Ascending aorta (tissue), 2 donors: ENCODE data around the gene PRICKLE3. TPM values are rescaled to one million over a fixed set of nuclear protein-coding genes. Genes with fewer than 3 reads are reported as not detected.

Experiments
- DNase-seq, 2 donors: peaks; one replicate each; pipeline ENCODE4 v3.0.0-alpha.2; 2019; ENCODE audit warnings: low spot score in 2 of 2
- H3K27ac ChIP-seq, 2 donors: fragments of 200-600 bp; sonication (generic); one replicate each; pipeline ENCODE4 v1.5.1; 2016 to 2017; ENCODE audit warnings: mild to moderate bottlenecking in 1 of 2
- H3K27me3 ChIP-seq: fragments of 200-600 bp; sonication (generic); one replicate; pipeline ENCODE4 v1.5.1; 2017
- H3K36me3 ChIP-seq, 2 donors: fragments of 200-600 bp; sonication (generic); one replicate each; pipeline ENCODE4 v1.5.1; 2016
- H3K4me1 ChIP-seq, 2 donors: fragments of 200-600 bp; sonication (generic); one replicate each; pipeline ENCODE4 v1.5.1; 2016 to 2017; ENCODE audit warnings: mild to moderate bottlenecking in 1 of 2
- H3K4me3 ChIP-seq, 2 donors: fragments of 200-600 bp; sonication (generic); one replicate each; pipeline ENCODE4 v1.5.1; 2016 to 2017; ENCODE audit warnings: mild to moderate bottlenecking in 1 of 2
- H3K9me3 ChIP-seq, 2 donors: fragments of 200-600 bp; sonication (generic); one replicate each; pipeline ENCODE4 v1.5.1; 2016
- intact Hi-C: fragments of 100-400 bp; cut with DNase I; formaldehyde crosslinking; loops from one replicate; pipeline ENCODE4 v1.15.1; 2023
- total RNA-seq: library from RNA; depleted of rRNA; stranded (reverse); fragments of >200 nt; gene quantifications from one replicate; pipeline ENCODE4 v1.1.0, GENCODE V29; 2016
- TF ChIP-seq, protein P1 (sequence below), 3 experiments: fragments of 200-600 bp in 2 of 3; fragments of 450-650 bp in 1 of 3; sonication (generic) in 2 of 3; IDR thresholded peaks; one replicate each; pipeline ENCODE4 v1.5.1; 2016 to 2019; ENCODE audit warnings: antibody characterized with exemption in 3 of 3, mild to moderate bottlenecking in 1 of 3, moderate library complexity in 1 of 3

The PRICKLE3 gene, protein sequence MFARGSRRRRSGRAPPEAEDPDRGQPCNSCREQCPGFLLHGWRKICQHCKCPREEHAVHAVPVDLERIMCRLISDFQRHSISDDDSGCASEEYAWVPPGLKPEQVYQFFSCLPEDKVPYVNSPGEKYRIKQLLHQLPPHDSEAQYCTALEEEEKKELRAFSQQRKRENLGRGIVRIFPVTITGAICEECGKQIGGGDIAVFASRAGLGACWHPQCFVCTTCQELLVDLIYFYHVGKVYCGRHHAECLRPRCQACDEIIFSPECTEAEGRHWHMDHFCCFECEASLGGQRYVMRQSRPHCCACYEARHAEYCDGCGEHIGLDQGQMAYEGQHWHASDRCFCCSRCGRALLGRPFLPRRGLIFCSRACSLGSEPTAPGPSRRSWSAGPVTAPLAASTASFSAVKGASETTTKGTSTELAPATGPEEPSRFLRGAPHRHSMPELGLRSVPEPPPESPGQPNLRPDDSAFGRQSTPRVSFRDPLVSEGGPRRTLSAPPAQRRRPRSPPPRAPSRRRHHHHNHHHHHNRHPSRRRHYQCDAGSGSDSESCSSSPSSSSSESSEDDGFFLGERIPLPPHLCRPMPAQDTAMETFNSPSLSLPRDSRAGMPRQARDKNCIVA
- total RNA-seq = 25.3 TPM

DNA sequence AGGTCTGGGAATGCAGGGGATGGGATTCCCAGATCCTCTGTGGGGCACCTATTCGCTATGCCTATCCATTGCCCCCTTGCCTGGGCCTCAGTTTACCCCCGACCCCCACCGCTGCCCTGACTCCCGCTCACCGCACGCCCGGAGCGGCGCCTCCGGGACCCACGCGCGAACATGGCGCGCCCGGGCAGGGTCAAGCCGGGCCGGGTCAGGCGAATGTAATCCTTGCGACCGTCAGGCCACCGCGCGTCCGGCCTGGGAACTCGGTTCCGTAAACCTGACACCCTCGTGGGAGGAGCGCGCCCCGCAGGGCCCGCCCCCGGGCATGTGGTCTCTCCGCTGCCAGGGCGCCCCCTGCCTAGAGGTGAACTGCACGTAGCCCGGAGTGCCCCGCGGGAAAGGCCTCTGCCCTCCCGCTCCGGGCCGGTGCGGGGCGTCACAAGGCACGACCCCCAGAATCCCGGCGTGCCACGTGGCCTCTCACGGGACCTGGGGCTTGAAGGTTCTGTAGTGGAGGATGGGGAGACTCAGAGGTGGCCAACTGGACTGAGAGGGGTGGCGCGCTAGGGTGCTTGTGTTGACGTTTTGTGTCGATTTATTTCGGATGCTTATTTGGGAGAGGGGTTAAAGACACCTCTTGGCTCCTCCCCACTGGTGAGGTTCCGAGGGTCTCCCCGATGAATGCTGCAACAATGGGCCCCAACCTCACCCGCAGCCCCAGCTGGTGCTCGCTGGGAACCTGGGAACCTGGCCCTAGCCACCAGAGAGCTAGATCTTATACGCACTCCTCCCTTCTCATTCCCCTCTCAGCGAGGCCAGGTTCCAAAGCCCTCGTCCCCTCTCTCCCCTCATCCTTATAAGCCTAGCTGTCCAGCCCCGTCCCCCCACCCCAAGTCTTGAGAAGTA, at the start of gene PRICKLE3:
Gene PRICKLE3 (minus strand): TSS at position 249 of the 903 bp plus-strand sequence. CDS start 76 bp downstream, at position 173.
- H3K27ac ChIP-seq = peak within 1 kb of the TSS; percentile 76 to 85
- intact Hi-C loops = loop anchor here (1.0 to 5.0 kb wide), 2 partner anchors 31 to 144 kb away; partner anchors contain the start of gene TFE3
- peak; percentile 41 to 92 for DNase-seq
- H3K27me3 ChIP-seq = no peaks in the 10 kb centered on the region
- peaks cover 0 to 6% of the 10 kb centered on the region in 2 donors for H3K4me1 ChIP-seq
- no peaks in the 10 kb centered on the region for H3K9me3 ChIP-seq
- TF ChIP-seq, protein P1, sequence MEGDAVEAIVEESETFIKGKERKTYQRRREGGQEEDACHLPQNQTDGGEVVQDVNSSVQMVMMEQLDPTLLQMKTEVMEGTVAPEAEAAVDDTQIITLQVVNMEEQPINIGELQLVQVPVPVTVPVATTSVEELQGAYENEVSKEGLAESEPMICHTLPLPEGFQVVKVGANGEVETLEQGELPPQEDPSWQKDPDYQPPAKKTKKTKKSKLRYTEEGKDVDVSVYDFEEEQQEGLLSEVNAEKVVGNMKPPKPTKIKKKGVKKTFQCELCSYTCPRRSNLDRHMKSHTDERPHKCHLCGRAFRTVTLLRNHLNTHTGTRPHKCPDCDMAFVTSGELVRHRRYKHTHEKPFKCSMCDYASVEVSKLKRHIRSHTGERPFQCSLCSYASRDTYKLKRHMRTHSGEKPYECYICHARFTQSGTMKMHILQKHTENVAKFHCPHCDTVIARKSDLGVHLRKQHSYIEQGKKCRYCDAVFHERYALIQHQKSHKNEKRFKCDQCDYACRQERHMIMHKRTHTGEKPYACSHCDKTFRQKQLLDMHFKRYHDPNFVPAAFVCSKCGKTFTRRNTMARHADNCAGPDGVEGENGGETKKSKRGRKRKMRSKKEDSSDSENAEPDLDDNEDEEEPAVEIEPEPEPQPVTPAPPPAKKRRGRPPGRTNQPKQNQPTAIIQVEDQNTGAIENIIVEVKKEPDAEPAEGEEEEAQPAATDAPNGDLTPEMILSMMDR (IDR thresholded peaks at IDR 0.05) = peak; percentile 24 to 35 (median 32)
- H3K36me3 ChIP-seq = peaks cover 6 to 8% of the 10 kb centered on the region in 2 donors
- peak within 1 kb of the TSS; percentile 47 to 71 for H3K4me3 ChIP-seq

DNA sequence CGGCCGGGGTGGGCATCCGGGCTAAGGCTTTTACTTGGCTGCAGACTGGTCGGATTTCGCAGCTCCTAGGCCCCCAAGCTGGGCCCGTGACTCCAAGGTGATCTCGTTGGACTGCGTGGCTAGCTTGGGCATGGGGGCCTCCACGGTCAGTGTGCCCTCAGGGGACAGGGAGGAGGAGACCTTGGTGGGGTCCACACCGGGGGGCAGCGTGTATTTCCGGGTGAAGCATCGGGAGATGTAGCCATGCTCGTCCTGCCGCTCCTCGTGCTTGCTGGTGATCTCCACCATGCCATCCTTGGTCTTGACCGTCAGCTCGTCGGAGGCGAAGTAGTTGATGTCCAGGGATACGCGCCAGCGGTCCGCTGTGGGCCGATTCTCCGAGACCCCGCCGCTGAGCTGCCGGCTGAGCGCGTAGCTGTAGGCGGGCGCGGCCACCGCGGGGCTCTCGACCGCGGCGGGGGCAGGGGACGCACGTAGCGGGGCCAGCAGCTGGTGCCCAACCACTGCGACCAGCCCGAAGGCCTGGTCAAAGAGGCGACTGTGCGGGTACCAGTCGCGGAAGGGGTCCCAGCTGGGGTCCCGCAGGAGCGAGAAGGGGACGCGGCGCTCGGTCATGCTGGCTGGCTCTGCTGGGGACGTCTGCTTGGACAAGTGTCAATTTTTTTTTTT, 47.8 kb upstream of the PRICKLE3 start:
- Histone ChIP-seq H3K4me3 (no peak overlapping the region), H3K9me3 (no peaks in the 10 kb centered on the region), H3K36me3 (no peaks in the 10 kb centered on the region), H3K27ac (no peak overlapping the region), H3K27me3 (no peaks in the 10 kb centered on the region), H3K4me1 (no peaks in the 10 kb centered on the region)
- no peak for DNase-seq
- TF ChIP-seq, protein P1 (IDR thresholded peaks at IDR 0.05) = no peak
- intact Hi-C loops = loop anchor here (2.0 kb wide), 1 partner anchor 33 kb away; the partner anchor contains the start of gene SYP

DNA sequence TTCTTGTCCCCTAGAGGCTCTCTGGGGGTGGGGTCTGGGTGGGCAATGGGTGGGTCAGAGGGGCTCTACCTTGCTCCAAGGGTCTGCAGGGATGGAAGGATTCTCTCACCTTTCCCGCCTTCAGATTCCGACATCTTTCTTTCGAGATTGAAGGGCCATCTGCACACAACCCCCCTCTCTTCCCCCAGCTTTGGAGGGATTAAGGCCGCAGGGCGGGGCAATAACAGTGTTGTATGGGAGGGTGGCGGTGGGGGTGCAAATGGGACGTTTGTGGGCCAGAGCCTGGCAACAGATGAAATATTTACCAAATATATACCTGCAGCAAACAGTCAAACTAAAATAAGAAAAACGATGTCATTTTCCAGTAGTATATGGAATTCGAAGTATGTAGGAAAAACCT, 47.0 kb upstream of the PRICKLE3 start, which contains the start of gene CACNA1F:
Gene CACNA1F (minus strand): TSS at position 165 of the 400 bp plus-strand sequence. CDS start 31 bp downstream, at position 134.
- Histone ChIP-seq H3K27ac (no peak within 1 kb of the TSS), H3K4me3 (no peak within 1 kb of the TSS), H3K9me3 (no peaks in the 10 kb centered on the region), H3K27me3 (no peaks in the 10 kb centered on the region), H3K4me1 (no peaks in the 10 kb centered on the region), H3K36me3 (no peaks in the 10 kb centered on the region)
- intact Hi-C loops = no loop called here
- TF ChIP-seq, protein P1 (IDR thresholded peaks at IDR 0.05) = no peak
- no peak for DNase-seq

DNA sequence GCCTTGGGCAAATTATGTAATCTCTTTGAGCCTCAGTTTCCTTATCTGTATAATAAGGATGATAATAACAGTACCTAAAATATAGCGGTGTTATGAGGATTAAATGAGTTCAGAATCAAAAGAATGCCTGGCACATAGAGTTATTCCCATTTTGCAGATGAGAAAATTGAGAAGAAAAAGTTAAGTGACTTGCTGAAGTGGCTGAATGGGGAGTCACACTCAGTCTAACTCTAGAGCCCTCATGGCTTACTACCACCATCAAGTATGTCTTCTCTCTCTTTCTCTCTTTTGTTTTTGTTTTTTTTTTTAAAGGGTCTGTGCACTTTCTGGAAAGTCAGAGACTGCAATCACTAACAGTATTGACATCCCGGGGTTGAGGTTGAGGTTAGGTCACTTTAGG, 46.4 kb upstream of the PRICKLE3 start:
- DNase-seq = no peak
- Histone ChIP-seq H3K4me1 (no peaks in the 10 kb centered on the region), H3K36me3 (no peaks in the 10 kb centered on the region), H3K27ac (no peak overlapping the region), H3K4me3 (no peak overlapping the region), H3K27me3 (no peaks in the 10 kb centered on the region), H3K9me3 (no peaks in the 10 kb centered on the region)
- TF ChIP-seq, protein P1 (IDR thresholded peaks at IDR 0.05) = no peak
- intact Hi-C loops = no loop called here
